Stimulated activated CD4-positive, alpha-beta T cell treated with anti-CD3 and anti-CD28 coated beads, Interleukin-4, amount 100 ng/mL, for 4 hours (primary cell): Measurements from ENCODE around the gene BLZF1.
"Not testable (repeated sequence)": the region's sequence is repeated elsewhere in the genome, so short reads cannot be mapped to it uniquely, and the experiment has no call there.

Experiments
- DNase-seq, 2 experiments: peaks; one replicate each; pipeline ENCODE4 v3.0.0-alpha.2; 2020

BLZF1 gene

GRCh38 chr1:169361281-169361680 lies 6.7 kb upstream of the BLZF1 start:
- DNase-seq, result no peak

DNA sequence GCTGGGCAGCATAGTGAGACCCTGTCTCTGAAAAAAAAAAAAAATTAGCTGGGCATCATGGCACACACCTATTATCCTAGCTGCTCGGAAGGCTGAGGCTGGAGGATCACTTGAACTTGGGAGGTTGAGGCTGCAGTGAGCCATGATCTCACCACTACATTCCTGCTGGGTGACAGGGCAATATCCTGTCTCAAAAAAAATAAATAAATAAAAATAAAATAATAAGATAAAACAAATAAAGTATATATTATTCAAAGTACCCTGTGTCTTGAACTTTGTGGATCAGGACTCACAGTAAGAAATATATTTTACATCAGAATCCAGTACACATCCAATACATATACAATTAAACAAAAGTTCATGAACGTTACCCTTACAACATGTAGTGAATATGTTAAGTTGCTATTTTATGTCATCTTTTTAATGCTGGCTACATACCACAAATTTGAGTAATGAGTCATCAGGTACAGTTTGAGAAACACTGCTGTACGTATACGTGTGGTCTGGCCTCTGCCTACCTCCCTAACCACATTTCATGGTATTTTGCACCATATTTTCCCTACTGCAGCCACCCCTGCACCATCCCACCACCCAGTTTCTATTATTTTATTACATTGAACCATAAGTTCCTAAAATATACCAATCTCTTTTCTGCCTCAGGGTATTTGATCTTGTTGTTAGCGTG lies 4.8 kb upstream of the BLZF1 start:
- DNase-seq, result peak in 1 of 2 experiments; percentile 23

DNA sequence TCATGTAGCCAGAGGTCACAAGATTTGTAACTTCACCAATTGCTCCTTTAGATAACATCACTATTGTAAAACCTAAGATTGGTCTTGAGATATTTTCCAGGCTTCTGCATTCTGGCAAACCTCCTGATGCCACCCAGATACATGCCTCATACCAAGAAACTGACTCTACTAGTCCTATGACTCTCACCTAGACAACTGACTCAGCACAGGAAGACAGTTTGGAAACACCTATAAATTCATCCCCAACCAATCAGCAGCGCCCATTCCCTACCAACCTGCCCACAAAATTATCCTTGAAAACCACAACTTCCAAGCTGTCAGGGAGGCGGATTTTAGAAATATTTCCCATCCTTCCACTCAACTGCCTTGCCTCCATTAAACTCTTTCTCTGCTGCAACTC lies 3.0 kb upstream of the BLZF1 start:
- no peak for DNase-seq

- DNase-seq, result no peak
These were observed 804 bp upstream of the BLZF1 start for GRCh38 chr1:169367096-169367685.

- DNase-seq, result peak; percentile 14 to 15
These were observed 393 bp downstream of the BLZF1 start for GRCh38 chr1:169368406-169368769.

DNA sequence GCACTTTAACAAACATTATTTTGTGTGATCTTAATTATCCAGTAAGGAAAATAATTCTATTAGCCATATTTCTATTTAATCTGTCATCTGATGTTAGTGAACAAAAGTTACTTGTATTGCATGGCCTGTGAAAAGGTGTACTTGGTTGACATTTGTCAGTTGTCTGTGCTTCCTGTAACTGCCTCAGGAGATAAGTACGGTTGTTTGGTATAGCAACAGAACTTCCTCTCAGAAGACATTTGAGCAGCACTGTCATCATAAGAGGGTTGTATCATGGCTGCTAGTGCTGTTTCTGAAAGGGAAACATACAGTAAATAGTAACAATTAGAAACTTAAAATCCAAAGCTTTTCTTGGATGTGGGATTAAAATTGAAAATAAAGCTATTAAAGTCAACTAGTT lies 3.4 kb downstream of the BLZF1 start:
- DNase-seq, result no peak

- no peak for DNase-seq
These were observed 13.2 kb downstream of the BLZF1 start for GRCh38 chr1:169381162-169381561.

- DNase-seq, result no peak
These were observed 15.5 kb downstream of the BLZF1 start for GRCh38 chr1:169383449-169383848.

DNA sequence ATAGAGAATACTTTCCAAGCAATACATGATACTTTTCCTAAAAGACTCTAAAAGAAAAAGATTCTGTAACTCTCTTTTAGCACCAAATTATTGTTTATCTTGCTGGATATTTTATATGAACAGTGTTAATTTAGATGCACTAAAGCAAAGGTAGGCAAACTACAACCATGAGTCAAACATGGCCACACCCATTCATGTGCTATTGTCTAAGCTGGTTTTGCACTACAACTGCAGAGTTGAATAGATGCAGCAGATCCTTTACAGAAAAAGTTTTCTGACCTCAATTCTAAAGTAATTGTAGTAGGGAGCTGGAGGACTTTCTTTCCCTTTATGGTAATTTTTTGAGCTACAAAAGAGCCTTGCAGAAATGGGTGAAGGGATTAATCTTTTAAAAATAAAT lies 19.4 kb downstream of the BLZF1 start:
- DNase-seq, result no peak

- DNase-seq, result no peak
These were observed 22.3 kb downstream of the BLZF1 start for GRCh38 chr1:169390303-169390702.

DNA sequence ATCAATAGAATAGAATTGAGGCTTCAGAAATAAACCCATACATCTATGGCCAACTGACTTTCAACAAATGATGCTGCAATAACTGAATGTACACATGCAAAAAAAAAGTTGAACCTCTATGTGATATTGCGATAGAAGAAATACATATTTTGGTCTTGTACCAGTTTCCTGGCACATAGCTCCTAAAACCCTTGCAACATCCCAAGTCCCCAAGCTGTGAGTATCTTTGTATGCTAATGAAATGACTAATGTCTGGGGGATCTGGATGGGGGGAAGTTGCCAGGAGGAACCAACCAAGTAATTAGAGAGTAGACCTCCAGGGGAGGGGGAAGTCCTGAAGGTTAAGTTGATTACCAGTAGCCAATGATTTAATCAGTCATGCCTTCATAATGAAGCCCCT lies 24.4 kb downstream of the BLZF1 start:
- no peak for DNase-seq

DNA sequence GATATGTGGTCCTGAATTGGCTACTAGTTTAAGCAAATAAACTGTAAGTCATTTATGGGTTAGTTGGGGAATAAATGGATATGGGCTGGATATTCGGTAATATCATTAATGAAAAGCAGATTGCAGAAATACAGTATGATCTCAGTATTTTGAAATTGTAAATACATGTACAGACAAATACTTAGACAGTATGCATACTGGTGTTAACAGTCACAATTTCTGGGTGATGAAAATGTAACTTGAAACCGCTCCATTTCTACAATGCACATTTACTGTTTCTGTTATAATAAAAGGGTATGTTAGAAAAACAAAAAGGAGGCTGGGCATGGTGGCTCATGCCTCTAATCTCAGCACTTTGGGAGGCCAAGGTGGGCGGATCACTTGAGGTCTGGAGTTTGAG lies 28.0 kb downstream of the BLZF1 start:
- DNase-seq, result no peak

GRCh38 chr1:169402578-169402977 lies 34.6 kb downstream of the BLZF1 start:
- DNase-seq, result not testable (repeated sequence)

- not testable (repeated sequence) for DNase-seq
These were observed 40.3 kb downstream of the BLZF1 start for GRCh38 chr1:169408340-169408739.

- no peak for DNase-seq
These were observed 47.0 kb downstream of the BLZF1 start for GRCh38 chr1:169414952-169415351.

DNA sequence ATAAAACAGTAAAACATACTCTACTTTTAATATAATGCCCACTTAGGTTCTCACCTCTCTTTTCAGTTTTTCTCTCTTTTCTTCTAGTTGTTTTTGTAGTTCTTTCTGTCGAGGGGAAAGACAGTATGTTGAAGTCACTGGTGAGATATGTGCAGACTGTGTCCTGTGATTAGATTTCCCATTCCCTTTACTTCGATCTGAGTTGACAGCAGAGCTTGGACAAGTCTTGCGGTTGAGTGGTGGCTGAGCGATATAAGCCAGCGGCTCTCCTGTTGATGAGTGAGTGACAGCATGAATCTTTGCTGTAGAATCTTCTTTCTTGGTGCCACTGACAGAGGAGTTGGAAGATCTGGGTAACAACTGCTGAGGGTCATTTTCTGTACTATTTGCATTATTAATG lies 53.3 kb downstream of the BLZF1 start:
- DNase-seq, result no peak

- no peak for DNase-seq
These were observed 58.2 kb downstream of the BLZF1 start for GRCh38 chr1:169426174-169426705.

- DNase-seq, result peak; percentile 37 to 39
These were observed 59.2 kb downstream of the BLZF1 start, which contains the start of gene CCDC181 for GRCh38 chr1:169427081-169427641. TSS of gene CCDC181 (minus strand) at chr1:169427474. CDS start at chr1:169424927, 2,547 bp downstream.
